Skin of body (tissue), 2 donors: ENCODE data around the gene ABCC1. TPM values are rescaled to one million over a fixed set of nuclear protein-coding genes. Genes with fewer than 3 reads are reported as not detected.

Source experiments
- DNase-seq: peaks from one replicate; lab custom pipeline; 2025; lab: John Stamatoyannopoulos, UW
- total RNA-seq: library from RNA; depleted of rRNA; stranded (reverse); fragments of >200 nt; gene quantifications from one replicate; pipeline ENCODE4 v1.2.3, GENCODE V29; 2014

The ABCC1 gene
- total RNA-seq, 1 donor from 2014 or later, result 20.4 TPM

GRCh38 chr16:16018705-16019104 lies 69.3 kb downstream of the ABCC1 start:
- no peak for DNase-seq

- DNase-seq, result no peak
Measured at GRCh38 chr16:16019488-16019887, 70.1 kb downstream of the ABCC1 start.

- no peak for DNase-seq
Measured at GRCh38 chr16:16020291-16020690, 70.9 kb downstream of the ABCC1 start.

- no peak for DNase-seq
Measured at GRCh38 chr16:16021020-16021419, 71.6 kb downstream of the ABCC1 start.

- DNase-seq, result no peak
Measured at GRCh38 chr16:16021646-16021987, 72.2 kb downstream of the ABCC1 start.

- peak; percentile 74 for DNase-seq
Measured at GRCh38 chr16:16021988-16022682, 72.7 kb downstream of the ABCC1 start.

- no peak for DNase-seq
Measured at GRCh38 chr16:16022683-16023064, 73.3 kb downstream of the ABCC1 start.

- no peak for DNase-seq
Measured at GRCh38 chr16:16025214-16025968, 76.0 kb downstream of the ABCC1 start.

- no peak for DNase-seq
Measured at GRCh38 chr16:16027728-16028310, 78.4 kb downstream of the ABCC1 start.

- DNase-seq, result no peak
Measured at GRCh38 chr16:16028311-16028999, 79.0 kb downstream of the ABCC1 start.

GRCh38 chr16:16029431-16030011 lies 80.1 kb downstream of the ABCC1 start:
- DNase-seq, result no peak

- no peak for DNase-seq
Measured at GRCh38 chr16:16030449-16030848, 81.0 kb downstream of the ABCC1 start.

GRCh38 chr16:16031401-16031800 lies 82.0 kb downstream of the ABCC1 start:
- DNase-seq, result no peak

GRCh38 chr16:16032271-16032979 lies 83.0 kb downstream of the ABCC1 start:
- DNase-seq, result no peak

- no peak for DNase-seq
Measured at GRCh38 chr16:16033208-16033717, 83.8 kb downstream of the ABCC1 start.

- no peak for DNase-seq
Measured at GRCh38 chr16:16036359-16036792, 87.0 kb downstream of the ABCC1 start.

GRCh38 chr16:16037521-16037920 lies 88.1 kb downstream of the ABCC1 start:
- no peak for DNase-seq

- no peak for DNase-seq
Measured at GRCh38 chr16:16037970-16038369, 88.6 kb downstream of the ABCC1 start.

GRCh38 chr16:16038950-16039349 lies 89.5 kb downstream of the ABCC1 start:
- DNase-seq, result no peak

GRCh38 chr16:16041196-16041892 lies 91.9 kb downstream of the ABCC1 start:
- no peak for DNase-seq
